Left colon (tissue), 2 donors: ENCODE measurements around the gene CDH2. TPM values are rescaled to one million over a fixed set of nuclear protein-coding genes. Genes with fewer than 3 reads are reported as not detected.

Source experiments
- ATAC-seq: fragments of 200-7000 bp; cut with Tn5 transposase; one replicate; pipeline ENCODE4 v1.9.1; 2020; ENCODE audit warnings: mild to moderate bottlenecking, moderate library complexity
- DNase-seq, 2 donors: peaks; one replicate each; pipeline ENCODE4 v3.0.0-alpha.2; 2020
- intact Hi-C, 2 donors: fragments of 100-400 bp; cut with DNase I in 1 of 2; cut with micrococcal nuclease in 1 of 2; formaldehyde crosslinking; loops; one replicate each; pipeline versions ENCODE4 v1.11.2 to v1.14.0; 2022; cut with DNase I, micrococcal nuclease
- total RNA-seq, 2 donors: library from RNA; stranded (reverse); fragmentation: NEBNext Ultra II Directional; extraction: Animal tissue kit (Norgen Biotek cat#: 25700); gene quantifications; one replicate each; pipeline ENCODE4 v1.2.1, GENCODE V29; 2021
- donor health status: DM: no; HTN: no; CAD: no.
- donor health status: DM: yes; HTN: yes; CAD: no.

CDH2 gene
- total RNA-seq, 2 donors from 2014 or later, result 0.98 to 1.8 TPM

GRCh38 chr18:28030458-28030857 is 146.5 kb downstream of the CDH2 start:
- intact Hi-C loops, result no loop called here
- ATAC-seq (no peak), DNase-seq (no peak)

- ATAC-seq (no peak), DNase-seq (no peak)
- intact Hi-C loops, result no loop called here
Observed at GRCh38 chr18:28027755-28028154, 149.2 kb downstream of the CDH2 start.

GRCh38 chr18:28019425-28020108 is 157.4 kb downstream of the CDH2 start:
- ATAC-seq (no peak), DNase-seq (no peak)
- intact Hi-C loops, result no loop called here

- no peak for DNase-seq
- intact Hi-C loops, result no loop called here
Observed at GRCh38 chr18:28018351-28018750, 158.6 kb downstream of the CDH2 start.

GRCh38 chr18:28015671-28016070 is 161.3 kb downstream of the CDH2 start:
- no peak for ATAC-seq
- DNase-seq, result no peak
- intact Hi-C loops, result no loop called here

More at GRCh38 chr18:28018351-28018750, 158.6 kb downstream of the CDH2 start:
- no peak for ATAC-seq

GRCh38 chr18:28013066-28013465 is 163.9 kb downstream of the CDH2 start:
- DNase-seq (no peak), ATAC-seq (no peak)
- intact Hi-C loops, result no loop called here

- no peak for DNase-seq
- ATAC-seq, result no peak
- intact Hi-C loops, result no loop called here
Observed at GRCh38 chr18:28012336-28012735, 164.6 kb downstream of the CDH2 start.

GRCh38 chr18:28009589-28009988 is 167.3 kb downstream of the CDH2 start:
- no peak for ATAC-seq
- DNase-seq, result no peak
- intact Hi-C loops, result no loop called here

GRCh38 chr18:28007841-28008240 is 169.1 kb downstream of the CDH2 start:
- intact Hi-C loops, result no loop called here
- no peak for ATAC-seq

GRCh38 chr18:28005164-28005563 is 171.8 kb downstream of the CDH2 start:
- no peak for ATAC-seq
- DNase-seq, result no peak

More at GRCh38 chr18:28007841-28008240, 169.1 kb downstream of the CDH2 start:
- no peak for DNase-seq

GRCh38 chr18:28004606-28005005 is 172.3 kb downstream of the CDH2 start:
- intact Hi-C loops, result no loop called here
- DNase-seq (no peak), ATAC-seq (no peak)

More at GRCh38 chr18:28005164-28005563, 171.8 kb downstream of the CDH2 start:
- intact Hi-C loops, result no loop called here

GRCh38 chr18:28003451-28003850 is 173.5 kb downstream of the CDH2 start:
- intact Hi-C loops, result no loop called here
- DNase-seq (no peak), ATAC-seq (no peak)

- ATAC-seq, result no peak
- DNase-seq, result no peak
- intact Hi-C loops, result no loop called here
Observed at GRCh38 chr18:28002841-28003240, 174.1 kb downstream of the CDH2 start.

- ATAC-seq, result no peak
- intact Hi-C loops, result no loop called here
- no peak for DNase-seq
Observed at GRCh38 chr18:27996801-27997272, 180.1 kb downstream of the CDH2 start.

GRCh38 chr18:27995770-27996502 is 181.0 kb downstream of the CDH2 start:
- ATAC-seq, result no peak
- DNase-seq, result no peak
- intact Hi-C loops, result no loop called here

GRCh38 chr18:27994571-27994970 is 182.4 kb downstream of the CDH2 start:
- no peak for ATAC-seq
- intact Hi-C loops, result no loop called here
- DNase-seq, result no peak

GRCh38 chr18:27991391-27991790 is 185.5 kb downstream of the CDH2 start:
- intact Hi-C loops, result no loop called here
- DNase-seq, result no peak
- ATAC-seq, result no peak

- ATAC-seq (no peak), DNase-seq (no peak)
- intact Hi-C loops, result no loop called here
Observed at GRCh38 chr18:27985832-27986231, 191.1 kb downstream of the CDH2 start.

GRCh38 chr18:27983780-27984179 is 193.2 kb downstream of the CDH2 start:
- ATAC-seq, result no peak
- intact Hi-C loops, result no loop called here
- DNase-seq, result no peak

- DNase-seq (no peak), ATAC-seq (no peak)
- intact Hi-C loops, result no loop called here
Observed at GRCh38 chr18:27976806-27977408, 200.0 kb downstream of the CDH2 start.
